Measurements from ENCODE around the gene PFDN4. TPM values are rescaled to one million over a fixed set of nuclear protein-coding genes. Genes with fewer than 3 reads are reported as not detected.

PFDN4 gene
- total and polyA plus RNA-seq, 2 of the 4 experiments (the other 2 are of a cell fraction), result 14.9 to 93.2 TPM

GRCh38 chr20:54161821-54162149, 46.1 kb upstream of the PFDN4 start:
- Histone ChIP-seq H3K4me1 (ENCODE audit: control insufficient read depth, insufficient read depth, low read length) (no peaks in the 10 kb centered on the region), H4K20me1 (ENCODE audit: insufficient read depth, low read length) (no peaks in the 10 kb centered on the region), H3K4ac (ENCODE audit: low read depth, low read length) (no peak overlapping the region), H3K56ac (ENCODE audit: extremely low read depth, insufficient read depth, low read length) (no peak overlapping the region), H2AK5ac (ENCODE audit: low read depth, low read length) (no peak overlapping the region), H4K5ac (ENCODE audit: low read depth, low read length) (no peak overlapping the region), H2AFZ (replicated peaks; ENCODE audit: low read length, poor library complexity) (no peak overlapping the region), H3K9ac (ENCODE audit: low read depth, low read length) (no peak overlapping the region), H2AK9ac (replicated peaks; ENCODE audit: low read depth, low read length, poor library complexity) (no peak overlapping the region), H3K18ac (ENCODE audit: low read depth, low read length) (no peak overlapping the region), H2BK120ac (ENCODE audit: low read depth, low read length) (no peak overlapping the region), H3K36me3 (ENCODE audit: control insufficient read depth, insufficient read depth, low read length) (no peaks in the 10 kb centered on the region), H3K27me3 (ENCODE audit: control insufficient read depth, insufficient read depth, low read length) (peaks cover 40% of the 10 kb centered on the region), H2BK5ac (ENCODE audit: low read depth, low read length, poor library complexity, severe bottlenecking) (no peak overlapping the region), H3K9me3 (ENCODE audit: control insufficient read depth, insufficient read depth, low read length) (no peaks in the 10 kb centered on the region), H4K8ac (ENCODE audit: low read depth in 2 of 2, low read length in 2 of 2) (no peak overlapping the region), H2BK15ac (ENCODE audit: low read depth, low read length) (no peak overlapping the region), H3K79me1 (ENCODE audit: low read depth in 1 of 2, low read length in 2 of 2) (no peaks in the 10 kb centered on the region), H3K27ac (ENCODE audit: insufficient read depth, low read length) (no peak overlapping the region), H3K4me3 (ENCODE audit: insufficient read depth, low read depth, low read length) (no peak overlapping the region), H4K91ac (ENCODE audit: insufficient read depth, low read depth, low read length) (no peak overlapping the region), H2BK20ac (ENCODE audit: low read depth, low read length) (no peak overlapping the region), H3K23ac (ENCODE audit: low read depth, low read length) (no peak overlapping the region), H3K9me1 (ENCODE audit: insufficient read depth, low read length) (no peaks in the 10 kb centered on the region), H3K14ac (replicated peaks; ENCODE audit: low read depth, low read length) (no peak overlapping the region), H3K4me2 (ENCODE audit: low read depth, low read length) (no peak overlapping the region)
- DNase-seq, result no peak
- WGBS, 2 experiments (ENCODE audit: extremely low coverage in 2 of 2, insufficient read length in 1 of 2), result no CpG with 5 or more reads among the region's 4 CpGs
- ATAC-seq (ENCODE audit: low read depth), result no peak
- no peak for TF ChIP-seq RAD21 (IDR thresholded peaks at IDR 0.05; ENCODE audit: low read length)
- TF ChIP-seq NFE2L2 (IDR thresholded peaks at IDR 0.05; ENCODE audit: low read depth, low read length), result no peak
- no peak for TF ChIP-seq ELK1 (IDR thresholded peaks at IDR 0.05; ENCODE audit: borderline replicate concordance, low read depth, low read length)
- no peak for TF ChIP-seq BHLHE40 (IDR thresholded peaks at IDR 0.05; ENCODE audit: low read depth, low read length)
- no peak for TF ChIP-seq RFX5 (IDR thresholded peaks at IDR 0.05; ENCODE audit: low read depth, low read length)
- TF ChIP-seq CEBPB (IDR thresholded peaks at IDR 0.05; ENCODE audit: low read depth, low read length), result no peak
- no peak for TF ChIP-seq MAFK (IDR thresholded peaks at IDR 0.05; ENCODE audit: low read depth, low read length)
- no peak for TF ChIP-seq MXI1 (IDR thresholded peaks at IDR 0.05; ENCODE audit: borderline replicate concordance, low read depth, low read length)
- no peak for TF ChIP-seq CTCF (conservative IDR thresholded peaks at IDR 0.05; ENCODE audit: low read depth, low read length)
- no peak for TF ChIP-seq SMC3 (IDR thresholded peaks at IDR 0.05; ENCODE audit: low read depth, low read length)
- BruUV-seq (replicated peaks), result no TSS peak
- dilution Hi-C loops (cut with HindIII; ENCODE audit: low sequenced_read_pairs, unreplicated experiment) (no loop called here), in situ Hi-C loops (cut with MboI; ENCODE audit: low sequenced_read_pairs) (no loop called here), intact Hi-C loops (cut with micrococcal nuclease) (no loop called here)
- CTCF ChIA-PET, result no interaction called here
- POLR2A ChIA-PET (ENCODE audit: unreplicated experiment), result no interaction called here
